ENCODE measurements around the gene SERPINB8.

GRCh38 chr18:63930773-63931354 lies 39.0 kb upstream of the SERPINB8 start:
- TF ChIP-seq POLR2A (IDR thresholded peaks at IDR 0.05): no peak
- no peak for TF ChIP-seq CTCF (IDR thresholded peaks at IDR 0.05)
- no peak for TF ChIP-seq EP300 (IDR thresholded peaks at IDR 0.05)
- TF ChIP-seq POLR2AphosphoS5 (IDR thresholded peaks at IDR 0.05): no peak
